Fibroblast of skin of back (primary cell): Measurements from ENCODE around the gene NTNG2.
A peak's percentile ranks its signal among the peaks of the same experiment; 100 is the strongest.

ENCODE experiments used
- DNase-seq: peaks from one replicate; pipeline ENCODE4 v3.0.0-alpha.2; 2013

NTNG2 gene

DNA sequence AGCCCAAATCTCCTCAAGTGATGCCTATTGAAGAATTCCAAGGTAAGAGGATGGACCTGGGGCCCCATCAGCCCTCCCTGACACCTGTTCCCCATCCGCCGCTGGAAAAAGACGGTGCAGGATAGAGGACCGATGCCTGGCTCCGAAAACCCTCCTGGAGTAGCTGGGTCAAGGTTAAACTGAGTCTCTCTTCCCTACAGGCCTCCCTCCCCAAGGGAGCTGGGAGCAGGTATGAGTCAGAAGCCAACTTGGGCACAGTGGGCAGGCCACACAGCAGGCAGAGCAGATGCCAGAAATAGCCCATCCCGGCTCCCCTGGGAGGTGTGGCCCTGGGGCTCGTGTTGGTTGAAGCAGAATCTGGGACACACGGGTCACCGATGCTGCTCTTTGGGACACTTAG lies 75.6 kb downstream of the NTNG2 start:
- DNase-seq: peak; percentile 42

DNA sequence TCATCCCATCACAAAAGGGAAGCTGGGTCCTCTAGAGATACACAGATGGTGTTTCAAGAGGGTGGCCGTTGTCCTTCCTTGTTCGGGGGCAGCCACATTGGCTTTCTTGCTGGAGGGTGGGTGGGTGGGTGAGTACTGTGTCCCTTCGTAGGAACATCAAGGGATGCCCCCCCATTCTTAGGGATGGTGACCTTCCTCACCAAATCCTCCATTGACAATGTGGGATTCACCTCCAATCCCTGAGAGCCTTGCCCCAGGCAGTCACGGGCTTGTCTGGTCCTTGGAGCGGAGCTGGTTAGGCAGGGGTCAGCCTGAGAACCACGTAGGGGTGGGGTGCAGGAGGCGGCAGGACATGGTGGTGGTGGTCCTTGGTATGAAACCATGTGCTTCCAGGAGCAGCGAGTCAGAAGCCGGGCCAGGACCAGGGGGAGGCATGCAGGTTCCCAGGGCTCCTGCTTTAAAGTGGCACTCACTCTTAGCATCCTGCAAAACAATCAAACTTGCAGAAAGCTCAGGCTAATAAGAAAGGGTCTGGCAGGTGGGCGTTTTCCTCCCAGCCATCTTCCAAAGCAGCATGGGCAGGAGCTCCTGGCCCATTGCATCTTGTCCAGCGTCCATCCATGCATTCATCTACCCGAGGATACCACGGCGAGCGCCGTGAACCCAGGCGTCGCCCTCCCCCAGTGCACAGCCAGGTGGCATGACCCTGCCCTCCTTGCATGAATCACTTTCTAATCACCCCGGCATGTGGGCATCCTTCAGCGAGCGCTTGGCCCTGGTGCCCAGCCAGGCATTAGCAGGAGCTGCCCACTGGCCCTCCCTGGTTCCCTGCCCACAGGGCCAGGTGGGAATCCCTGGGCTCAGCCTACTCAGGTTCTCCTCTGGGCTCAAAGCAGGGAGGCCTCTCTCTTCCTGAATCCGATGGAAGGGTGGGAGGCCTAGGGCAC lies 76.4 kb downstream of the NTNG2 start:
- DNase-seq: no peak

DNA sequence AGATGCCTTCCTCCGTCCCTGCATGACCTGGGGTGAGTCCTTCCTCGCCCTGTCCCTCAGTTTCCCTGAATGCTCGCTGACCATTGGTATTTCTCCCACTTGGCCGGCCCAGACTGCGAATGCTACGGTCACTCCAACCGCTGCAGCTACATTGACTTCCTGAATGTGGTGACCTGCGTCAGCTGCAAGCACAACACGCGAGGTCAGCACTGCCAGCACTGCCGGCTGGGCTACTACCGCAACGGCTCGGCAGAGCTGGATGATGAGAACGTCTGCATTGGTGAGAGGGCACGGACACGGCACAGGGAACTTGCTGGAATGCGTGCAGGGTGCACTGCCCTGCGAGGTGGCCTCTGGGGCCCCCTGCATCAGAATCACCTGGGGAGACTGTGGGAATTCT lies 77.1 kb downstream of the NTNG2 start:
- no peak for DNase-seq

DNA sequence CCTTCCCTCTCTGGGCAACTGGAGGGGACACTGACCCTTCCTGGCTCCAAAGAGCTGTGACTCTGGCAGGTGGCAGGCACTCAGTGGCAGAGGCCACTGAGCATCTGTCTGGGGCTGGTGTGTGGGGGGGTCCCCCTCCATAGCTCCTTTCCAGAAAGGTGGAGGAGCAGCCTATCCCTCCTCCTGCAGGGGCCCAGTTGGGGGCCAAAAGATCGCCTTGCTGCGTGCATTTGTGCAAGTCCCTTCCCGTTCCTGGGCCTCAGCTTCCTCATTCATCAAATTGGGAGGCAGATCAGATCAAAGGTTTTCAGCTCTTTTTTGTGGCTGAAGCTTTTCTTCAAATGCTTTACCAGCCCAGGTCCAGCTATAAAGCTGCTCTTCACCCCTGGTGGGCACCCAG lies 77.7 kb downstream of the NTNG2 start:
- no peak for DNase-seq

DNA sequence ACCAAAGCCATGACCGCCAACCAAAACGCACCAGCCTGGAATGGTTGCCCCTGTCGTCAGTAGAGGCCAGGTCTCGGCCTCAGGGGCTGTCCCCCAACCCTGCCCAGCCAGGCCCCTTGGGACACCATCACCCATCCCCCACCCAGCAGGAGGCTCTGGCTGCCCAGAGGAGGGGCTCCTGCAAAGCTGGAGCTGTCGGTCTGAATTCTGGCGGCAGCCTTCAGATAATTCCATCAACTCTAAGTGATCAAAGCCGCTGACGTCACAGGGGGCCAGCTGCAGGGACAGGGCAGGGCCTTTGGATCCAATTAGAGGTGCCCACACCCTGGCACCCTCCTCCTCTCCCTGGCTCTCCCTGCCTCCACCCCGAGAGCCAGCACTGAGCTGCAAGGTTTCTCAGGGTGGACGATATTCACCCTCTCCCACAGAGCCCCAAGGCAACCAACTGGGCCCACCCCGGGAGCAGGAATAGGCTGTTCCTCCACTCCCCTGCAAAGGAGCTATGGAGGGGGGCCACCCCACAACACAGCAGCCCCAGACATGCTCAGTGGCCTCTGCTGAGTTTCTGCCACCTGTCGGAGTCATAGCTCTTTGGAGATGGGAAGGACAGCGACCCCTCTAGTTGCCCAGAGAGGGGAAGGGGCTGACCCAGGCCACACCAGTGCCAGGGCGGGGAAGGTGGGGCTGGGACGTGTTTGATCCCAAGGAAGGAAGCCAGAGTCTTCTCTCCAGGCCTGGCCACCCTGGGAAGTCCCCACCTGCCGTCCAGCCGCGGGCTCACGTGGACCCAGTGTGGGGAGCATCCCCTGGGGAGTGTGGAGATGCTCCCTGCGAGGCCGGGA lies 78.4 kb downstream of the NTNG2 start:
- no peak for DNase-seq

DNA sequence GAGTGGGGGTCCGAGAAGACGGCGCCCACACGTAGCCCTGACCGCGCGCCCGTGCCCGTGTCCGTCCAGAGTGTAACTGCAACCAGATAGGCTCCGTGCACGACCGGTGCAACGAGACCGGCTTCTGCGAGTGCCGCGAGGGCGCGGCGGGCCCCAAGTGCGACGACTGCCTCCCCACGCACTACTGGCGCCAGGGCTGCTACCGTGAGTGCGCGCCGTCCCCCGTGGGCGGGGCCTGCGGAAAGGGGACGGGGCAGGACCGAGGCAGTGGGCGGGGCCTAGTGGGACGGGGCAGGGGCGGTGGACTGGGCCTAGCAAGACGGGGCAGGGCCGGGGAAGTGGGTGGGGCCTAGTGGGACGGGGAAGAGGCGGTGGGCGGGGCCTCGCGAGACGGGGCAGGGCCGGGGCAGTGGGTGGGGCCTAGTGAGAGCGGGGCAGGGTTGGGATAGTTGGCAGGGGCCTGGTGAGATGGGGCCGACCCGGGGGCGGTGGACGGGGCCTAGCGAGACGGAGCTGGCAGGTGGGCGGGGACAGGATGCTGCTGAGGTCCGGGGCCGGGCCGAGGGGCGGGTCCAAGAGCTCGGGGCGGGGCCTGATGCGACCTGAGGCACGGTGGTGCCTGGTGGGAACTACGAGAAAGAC lies 79.1 kb downstream of the NTNG2 start:
- peak; percentile 82 for DNase-seq

DNA sequence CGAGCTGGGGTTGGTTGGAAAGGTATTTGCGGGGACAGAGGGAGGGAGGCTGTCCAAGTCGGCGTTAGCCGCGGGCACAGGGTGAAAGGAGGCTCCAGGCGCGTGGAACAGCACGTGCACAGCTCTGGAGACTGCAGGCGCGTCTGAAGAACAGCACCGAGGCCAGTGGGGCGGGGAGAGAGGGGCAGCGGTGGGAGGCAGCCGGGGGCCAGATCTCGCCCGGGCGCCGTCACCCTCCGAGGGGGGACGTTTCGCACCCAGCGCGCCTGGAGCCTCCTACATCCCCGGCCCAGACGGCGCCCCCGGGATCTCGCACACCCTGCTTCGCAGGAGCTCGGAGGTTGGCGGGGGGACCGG lies 79.6 kb downstream of the NTNG2 start:
- DNase-seq: no peak

DNA sequence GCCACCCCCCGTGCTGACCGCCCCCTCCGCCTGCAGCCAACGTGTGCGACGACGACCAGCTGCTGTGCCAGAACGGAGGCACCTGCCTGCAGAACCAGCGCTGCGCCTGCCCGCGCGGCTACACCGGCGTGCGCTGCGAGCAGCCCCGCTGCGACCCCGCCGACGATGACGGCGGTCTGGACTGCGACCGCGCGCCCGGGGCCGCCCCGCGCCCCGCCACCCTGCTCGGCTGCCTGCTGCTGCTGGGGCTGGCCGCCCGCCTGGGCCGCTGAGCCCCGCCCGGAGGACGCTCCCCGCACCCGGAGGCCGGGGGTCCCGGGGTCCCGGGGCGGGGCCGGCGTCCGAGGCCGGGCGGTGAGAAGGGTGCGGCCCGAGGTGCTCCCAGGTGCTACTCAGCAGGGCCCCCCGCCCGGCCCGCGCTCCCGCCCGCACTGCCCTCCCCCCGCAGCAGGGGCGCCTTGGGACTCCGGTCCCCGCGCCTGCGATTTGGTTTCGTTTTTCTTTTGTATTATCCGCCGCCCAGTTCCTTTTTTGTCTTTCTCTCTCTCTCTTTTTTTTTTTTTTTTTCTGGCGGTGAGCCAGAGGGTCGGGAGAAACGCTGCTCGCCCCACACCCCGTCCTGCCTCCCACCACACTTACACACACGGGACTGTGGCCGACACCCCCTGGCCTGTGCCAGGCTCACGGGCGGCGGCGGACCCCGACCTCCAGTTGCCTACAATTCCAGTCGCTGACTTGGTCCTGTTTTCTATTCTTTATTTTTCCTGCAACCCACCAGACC lies 80.2 kb downstream of the NTNG2 start:
- DNase-seq: no peak

DNA sequence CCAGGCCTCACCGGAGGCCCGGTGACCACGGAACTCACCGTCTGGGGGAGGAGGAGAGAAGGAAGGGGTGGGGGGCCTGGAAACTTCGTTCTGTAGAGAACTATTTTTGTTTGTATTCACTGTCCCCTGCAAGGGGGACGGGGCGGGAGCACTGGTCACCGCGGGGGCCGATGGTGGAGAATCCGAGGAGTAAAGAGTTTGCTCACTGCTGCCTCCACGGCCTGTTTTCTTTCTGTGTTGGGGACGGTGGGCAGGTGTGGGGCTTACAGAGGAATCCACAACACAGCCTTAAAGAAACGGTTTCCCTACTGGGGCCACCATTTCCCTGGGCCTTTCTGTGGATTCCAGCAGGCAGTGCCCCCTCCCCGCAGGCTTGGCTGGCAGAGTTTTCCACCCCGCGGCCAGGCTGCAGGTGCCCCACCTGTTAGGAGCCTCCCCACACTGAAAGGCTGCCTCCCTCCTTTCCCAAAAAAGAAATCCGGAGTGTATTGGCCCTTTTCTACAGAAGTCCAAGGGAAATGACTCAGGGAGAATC lies 80.8 kb downstream of the NTNG2 start:
- no peak for DNase-seq

DNA sequence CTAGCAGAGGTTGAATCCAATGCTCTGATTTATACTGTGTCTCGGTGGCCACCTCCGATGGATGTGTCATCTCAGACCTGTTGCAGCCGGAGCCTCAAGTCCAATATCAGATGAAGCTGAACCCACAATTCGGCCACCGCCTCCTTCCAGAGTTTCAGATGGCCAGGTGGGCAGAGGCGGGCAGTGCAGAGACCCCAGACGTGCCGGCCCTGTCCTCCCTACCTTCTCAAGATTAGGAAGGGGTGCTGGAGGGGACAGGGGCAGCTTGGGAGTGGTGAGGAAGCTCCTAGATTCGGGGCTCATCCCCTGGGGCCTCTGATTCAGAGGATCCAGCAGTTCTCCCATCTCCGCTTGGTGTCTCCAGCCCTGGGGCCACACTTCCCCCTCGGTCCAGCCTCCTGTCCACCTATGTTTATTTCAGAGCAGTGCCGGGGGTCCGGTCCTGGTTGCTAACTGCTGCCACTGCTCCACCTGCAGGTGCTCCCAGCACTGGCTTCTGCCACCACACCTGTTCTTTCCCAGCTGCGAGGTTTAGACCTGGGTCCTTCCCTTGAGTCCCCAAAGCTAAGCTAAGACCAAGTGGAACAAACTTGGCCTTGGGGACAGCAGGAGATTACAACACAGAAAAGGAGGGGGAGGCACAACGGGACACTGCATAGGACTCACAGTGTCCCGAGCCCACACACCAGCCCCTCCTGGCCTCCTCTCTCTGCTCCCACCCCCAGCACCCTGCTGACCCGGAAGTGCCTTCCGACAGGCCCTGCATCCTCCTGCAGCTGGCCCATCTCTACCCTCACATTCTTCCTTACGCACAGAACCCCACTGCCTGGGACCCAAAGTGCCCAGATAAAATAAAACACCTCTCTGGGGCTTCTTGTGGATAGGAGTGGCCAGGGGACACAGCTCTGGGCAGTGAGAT lies 81.6 kb downstream of the NTNG2 start:
- no peak for DNase-seq

DNA sequence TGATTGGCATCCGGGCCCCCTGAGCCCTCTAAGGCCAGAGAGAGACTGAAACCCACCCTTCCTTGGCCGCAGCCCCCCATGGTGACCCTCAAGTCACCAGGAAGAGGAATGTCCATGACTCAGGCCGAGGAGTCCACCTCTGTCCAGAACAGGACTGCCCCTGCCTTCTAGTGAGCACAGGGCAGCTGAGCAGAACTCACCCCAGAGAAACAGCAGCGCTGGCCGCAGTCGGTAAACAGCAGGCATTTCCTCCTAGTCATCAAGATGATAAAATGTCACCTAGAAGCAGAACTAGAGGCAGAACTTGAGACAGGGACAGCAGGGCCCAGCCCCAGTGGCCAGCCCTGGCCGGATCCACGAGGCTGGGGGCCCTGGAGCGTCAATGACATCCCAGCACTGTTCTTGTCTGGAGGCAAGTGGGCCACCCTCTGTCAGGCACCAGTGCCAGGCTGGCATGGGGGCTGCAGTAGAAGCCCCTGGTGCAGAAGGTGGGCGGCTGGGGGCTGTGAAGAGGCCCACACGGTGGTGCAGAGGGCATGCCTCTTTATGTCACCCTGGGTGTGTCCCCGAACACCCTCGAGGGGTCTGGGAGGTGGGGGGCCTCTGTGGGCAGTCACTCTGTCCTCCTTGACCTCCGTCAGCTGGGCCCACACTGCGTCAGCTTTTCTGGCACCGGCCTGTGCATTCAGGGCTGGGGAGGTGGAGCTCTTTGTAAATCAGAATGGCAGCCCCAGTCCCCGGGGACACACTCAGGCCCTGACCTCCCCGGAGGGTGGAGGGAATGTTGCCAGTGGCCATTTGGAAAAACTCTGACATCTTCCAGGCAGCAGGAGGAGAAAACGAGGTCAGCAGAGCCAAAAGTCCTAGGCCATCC lies 83.0 kb downstream of the NTNG2 start:
- no peak for DNase-seq

DNA sequence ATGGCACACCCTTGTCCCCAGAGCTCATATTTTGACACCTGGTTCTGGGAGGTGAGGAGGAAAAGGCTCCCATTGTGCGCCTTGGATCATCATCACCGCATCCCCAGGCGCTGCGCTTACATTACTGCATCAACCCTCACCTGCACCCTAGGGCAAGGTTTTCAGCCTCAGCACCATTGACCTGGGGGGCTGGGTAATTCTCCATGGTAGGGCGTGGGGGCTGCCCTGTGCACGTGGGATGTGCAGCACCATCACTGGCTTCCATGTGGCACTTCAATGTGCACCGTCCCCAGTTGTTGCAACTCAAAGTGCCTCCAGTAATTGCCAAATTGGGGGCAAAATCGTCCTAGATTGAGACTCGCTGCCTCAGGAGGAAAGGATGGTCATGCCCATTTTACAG lies 83.6 kb downstream of the NTNG2 start:
- no peak for DNase-seq

DNA sequence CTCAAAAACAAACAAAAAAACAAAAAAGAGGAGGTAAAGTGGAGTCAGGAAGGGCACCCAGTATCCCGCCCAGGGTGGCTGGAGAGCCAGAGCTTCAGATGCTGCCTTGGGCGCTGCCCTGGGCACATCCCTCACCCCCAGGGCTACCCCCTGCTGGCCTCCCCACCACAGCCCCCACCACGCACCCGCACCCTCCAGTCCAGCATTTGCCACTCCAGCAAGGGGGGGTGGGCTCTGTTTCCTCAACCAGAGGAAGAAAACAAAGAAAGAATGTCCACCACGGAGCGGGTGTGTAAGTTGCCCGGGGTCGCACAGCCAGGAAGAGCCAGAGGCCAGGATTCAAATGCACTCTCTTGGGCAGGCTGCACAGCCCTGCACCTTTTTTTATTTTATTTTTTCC lies 86.1 kb downstream of the NTNG2 start:
- DNase-seq: no peak

DNA sequence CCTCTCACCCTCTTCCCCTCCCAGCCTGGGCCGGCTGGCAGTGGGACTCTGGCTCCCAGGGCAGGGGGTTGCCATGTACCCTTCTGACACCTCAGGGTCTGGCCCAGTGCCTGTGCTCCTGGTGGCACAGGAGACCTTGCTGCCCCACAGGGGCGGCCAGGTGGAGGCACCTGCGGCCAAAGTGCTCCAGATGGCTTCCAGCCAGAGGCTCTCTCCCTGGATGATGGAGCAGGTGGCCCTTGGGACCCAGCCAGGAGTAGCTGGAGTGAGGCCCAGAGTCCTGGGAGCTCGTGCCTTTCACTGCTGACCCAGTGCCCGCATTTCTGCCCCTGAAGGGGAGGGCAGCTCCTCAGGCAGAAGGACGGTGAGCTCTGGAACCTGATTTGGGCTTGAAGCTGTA lies 87.3 kb downstream of the NTNG2 start:
- DNase-seq: no peak

DNA sequence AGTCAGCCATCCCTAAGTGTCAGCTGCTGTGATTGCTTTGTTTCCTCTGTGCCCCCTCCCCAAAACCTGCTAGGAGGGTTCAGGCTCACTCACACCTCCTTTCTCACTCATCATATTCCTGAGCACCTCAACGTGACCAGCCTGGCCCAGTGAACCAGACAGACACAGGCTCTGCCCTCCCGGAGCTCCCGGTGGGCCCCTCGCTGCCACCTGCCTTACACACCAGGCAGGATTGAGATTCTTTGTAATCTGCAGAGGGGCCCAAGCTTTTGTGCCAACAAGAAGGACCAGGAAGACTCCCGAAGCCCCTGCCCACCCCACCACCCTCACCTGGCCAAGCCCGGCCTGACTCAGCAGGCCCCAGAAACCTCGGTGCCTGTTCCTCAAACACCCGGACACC lies 87.8 kb downstream of the NTNG2 start:
- no peak for DNase-seq

DNA sequence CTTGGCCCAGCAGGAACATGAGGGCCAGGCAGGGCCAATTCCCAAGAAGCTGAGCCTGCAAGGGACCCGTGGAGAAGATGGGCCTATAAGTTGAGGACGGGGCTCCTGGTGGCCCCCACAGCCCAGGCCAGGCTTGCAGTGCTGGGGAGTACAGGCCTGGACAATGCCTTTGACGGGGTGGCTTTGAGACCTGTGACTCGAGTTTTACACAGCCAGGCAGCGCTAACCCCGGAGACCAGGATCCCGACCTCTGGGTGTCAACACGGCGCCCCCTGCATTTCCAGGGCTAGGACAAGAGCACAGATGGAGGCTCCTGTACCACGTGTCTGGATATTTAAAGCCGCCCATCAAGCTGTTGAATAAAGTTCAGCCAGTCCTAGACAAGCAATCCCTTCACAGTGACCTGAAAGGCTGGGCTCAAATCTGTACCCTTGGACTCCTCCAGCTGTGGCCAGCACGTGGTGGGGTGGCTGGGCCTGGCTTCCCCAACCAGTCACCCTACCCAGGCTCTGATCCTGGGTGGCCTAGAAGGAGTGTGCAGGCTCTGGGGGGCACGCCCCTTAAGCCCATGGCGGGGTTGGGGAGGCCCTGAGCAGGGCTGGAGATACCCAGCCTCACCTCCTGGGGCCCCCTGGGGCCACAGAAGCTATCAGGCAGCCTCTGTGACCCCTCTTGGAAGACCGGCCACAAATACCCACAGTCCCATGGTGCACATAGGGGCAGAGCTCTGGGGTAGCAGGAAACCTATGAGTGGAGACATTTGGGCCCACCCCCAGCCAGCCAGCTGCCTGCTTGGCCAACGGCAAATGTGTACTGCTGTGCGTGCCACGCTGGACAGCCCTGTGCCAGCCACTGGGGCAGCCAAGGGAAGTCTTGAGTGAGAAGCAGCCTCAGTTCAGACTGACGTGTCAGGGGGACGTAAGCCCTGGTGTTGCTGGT lies 88.7 kb downstream of the NTNG2 start:
- no peak for DNase-seq

DNA sequence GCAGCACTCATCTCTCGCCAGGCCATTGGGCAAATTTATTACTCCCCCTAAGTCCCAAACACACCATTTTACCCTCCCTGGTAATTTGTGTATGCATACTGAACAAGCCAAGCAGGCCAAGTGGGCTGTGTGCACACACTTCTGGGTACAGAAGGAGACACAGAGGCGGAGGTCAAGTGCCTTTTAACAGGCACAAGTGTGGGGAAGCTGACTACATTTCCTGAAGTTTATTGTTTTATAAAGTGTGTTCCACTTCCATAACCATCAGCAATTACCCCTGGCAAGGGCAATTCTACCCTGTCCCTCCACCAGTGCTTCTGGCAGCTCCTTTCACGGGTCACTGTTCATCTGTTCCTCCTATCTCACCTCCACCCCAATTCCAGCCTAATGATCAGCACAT lies 99.0 kb downstream of the NTNG2 start:
- no peak for DNase-seq

DNA sequence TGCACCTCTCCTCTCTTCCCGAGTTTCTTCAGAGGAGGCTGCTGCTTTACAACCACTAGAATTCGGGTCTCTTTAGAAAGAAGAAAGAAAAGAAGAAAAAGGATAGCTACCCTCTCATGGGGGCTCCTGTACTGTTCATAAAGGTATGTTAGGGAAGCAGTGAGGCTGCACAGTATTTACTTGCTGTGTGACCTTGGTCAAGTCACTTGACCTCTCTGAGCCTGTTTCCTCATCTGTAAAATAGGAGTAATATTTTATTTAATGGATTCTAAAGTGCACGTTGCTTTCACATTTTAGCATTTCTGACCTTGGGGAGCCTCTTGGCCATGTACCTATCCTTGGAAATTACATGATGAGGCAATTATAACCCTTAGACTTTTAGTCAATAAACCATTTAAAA lies 104.2 kb downstream of the NTNG2 start:
- no peak for DNase-seq

DNA sequence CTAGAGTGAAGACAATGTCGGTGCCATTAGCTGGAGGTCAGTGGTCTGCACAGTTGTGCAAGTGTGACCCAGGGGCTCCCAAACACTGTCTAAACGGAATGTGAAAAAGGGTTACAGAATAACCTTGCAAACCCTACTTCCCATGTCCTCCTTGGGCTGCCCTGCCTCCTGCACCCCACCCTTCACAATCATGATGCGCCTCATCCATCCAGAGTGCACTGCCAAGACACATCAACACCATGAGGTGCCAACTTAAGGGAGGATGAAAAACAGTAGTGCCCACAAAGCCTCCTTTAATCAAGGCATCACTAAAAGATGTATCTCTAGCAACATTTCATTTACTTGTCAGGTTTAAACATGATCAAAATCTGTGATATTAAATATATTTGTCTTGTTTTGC lies 105.8 kb downstream of the NTNG2 start:
- DNase-seq: no peak
